SK-N-SH treated with all-trans-retinoic acid at 6 μM for 48 hours (cell line): Measurements from ENCODE around the gene FHL5.
"Not testable (repeated sequence)": the region's sequence is repeated elsewhere in the genome, so short reads cannot be mapped to it uniquely, and the experiment has no call there.

Experiments
- ATAC-seq: fragments of 200-7000 bp; cut with Tn5 transposase; 3 replicates; pipeline ENCODE4 v1.9.1; 2020; ENCODE audit warnings: mild to moderate bottlenecking, moderate library complexity
- ARNTL ChIP-seq: fragments of 450-650 bp; formaldehyde crosslinking; IDR thresholded peaks from 2 replicates; pipeline ENCODE4 v1.5.0; 2020; ENCODE audit warnings: low read depth, mild to moderate bottlenecking, moderate library complexity, borderline replicate concordance
- CREB5 ChIP-seq: fragments of 250-450 bp; sonication (Bioruptor Pico); IDR thresholded peaks from 2 replicates; pipeline ENCODE4 v1.5.1; 2020; ENCODE audit warnings: low read depth, mild to moderate bottlenecking, moderate library complexity
- CSDC2 ChIP-seq: fragments of 250-450 bp; sonication (Bioruptor Pico); IDR thresholded peaks from 2 replicates; pipeline ENCODE4 v1.5.0; 2020; ENCODE audit warnings: mild to moderate bottlenecking, moderate library complexity
- ESRRG ChIP-seq: fragments of 250-450 bp; sonication (Bioruptor Pico); IDR thresholded peaks from 2 replicates; pipeline ENCODE4 v1.6.1; 2021; ENCODE audit warnings: mild to moderate bottlenecking
- GLIS3 ChIP-seq: fragments of 250-450 bp; sonication (Bioruptor Pico); IDR thresholded peaks from 2 replicates; pipeline ENCODE4 v1.5.0; 2020; ENCODE audit warnings: mild to moderate bottlenecking, moderate library complexity
- ISL1 ChIP-seq: fragments of 250-450 bp; sonication (Bioruptor Pico); IDR thresholded peaks from 2 replicates; pipeline ENCODE4 v2.1.2; 2022; ENCODE audit warnings: mild to moderate bottlenecking, moderate library complexity
- OSR1 ChIP-seq: fragments of 250-450 bp; sonication (Bioruptor Pico); IDR thresholded peaks from 2 replicates; pipeline ENCODE4 v1.8.0; 2022; ENCODE audit warnings: moderate library complexity, mild to moderate bottlenecking, inconsistent platforms
- PATZ1 ChIP-seq: fragments of 250-450 bp; sonication (Bioruptor Pico); IDR thresholded peaks from 2 replicates; pipeline ENCODE4 v1.8.0; 2020; ENCODE audit warnings: mild to moderate bottlenecking, moderate library complexity, borderline replicate concordance
- PPARA ChIP-seq: fragments of 250-450 bp; sonication (Bioruptor Pico); IDR thresholded peaks from 2 replicates; pipeline ENCODE4 v1.5.0; 2020; ENCODE audit warnings: mild to moderate bottlenecking, borderline replicate concordance
- RARB ChIP-seq: fragments of 250-450 bp; sonication (Bioruptor Pico); IDR thresholded peaks from 2 replicates; pipeline ENCODE4 v1.8.0; 2021; ENCODE audit warnings: mild to moderate bottlenecking, moderate library complexity
- SNAI2 ChIP-seq: fragments of 250-450 bp; sonication (Bioruptor Pico); IDR thresholded peaks from 2 replicates; pipeline ENCODE4 v1.5.0; 2020; ENCODE audit warnings: mild to moderate bottlenecking, moderate library complexity
- TCF4 ChIP-seq: fragments of 250-450 bp; sonication (Bioruptor Pico); IDR thresholded peaks from 2 replicates; pipeline ENCODE4 v1.8.0; 2021; ENCODE audit warnings: mild to moderate bottlenecking, moderate library complexity, borderline replicate concordance
- TOX ChIP-seq: fragments of 250-450 bp; sonication (Bioruptor Pico); IDR thresholded peaks from 2 replicates; pipeline ENCODE4 v1.8.0; 2021; ENCODE audit warnings: mild to moderate bottlenecking, moderate library complexity, borderline replicate concordance
- TSHZ2 ChIP-seq: fragments of 250-450 bp; sonication (Bioruptor Pico); IDR thresholded peaks from 2 replicates; pipeline ENCODE4 v1.5.0; 2020; ENCODE audit warnings: mild to moderate bottlenecking, moderate library complexity
- ZC3H10 ChIP-seq: fragments of 250-450 bp; sonication (Bioruptor Pico); IDR thresholded peaks from 2 replicates; pipeline ENCODE4 v1.5.1; 2021; ENCODE audit warnings: mild to moderate bottlenecking, moderate library complexity
- ZFP3 ChIP-seq: fragments of 250-450 bp; sonication (Bioruptor Pico); IDR thresholded peaks from 2 replicates; pipeline ENCODE4 v1.5.0; 2020; ENCODE audit warnings: mild to moderate bottlenecking, moderate library complexity
- ZNF565 ChIP-seq: fragments of 450-650 bp; formaldehyde crosslinking; conservative IDR thresholded peaks from 2 replicates; pipeline ENCODE4 v1.5.0; 2020; ENCODE audit warnings: low read depth, mild to moderate bottlenecking, moderate library complexity
- ZNF70 ChIP-seq: fragments of 450-650 bp; formaldehyde crosslinking; IDR thresholded peaks from 2 replicates; pipeline ENCODE4 v1.5.0; 2020; ENCODE audit warnings: mild to moderate bottlenecking, moderate library complexity
- ZNF8 ChIP-seq: fragments of 450-650 bp; formaldehyde crosslinking; IDR thresholded peaks from 2 replicates; pipeline ENCODE4 v1.5.0; 2020; ENCODE audit warnings: mild to moderate bottlenecking, moderate library complexity

The FHL5 gene

GRCh38 chr6:96542702-96543101 is 20.2 kb upstream of the FHL5 start:
- TF ChIP-seq CREB5 (CRISPR knock-in tag), result no peak
- ATAC-seq, result no peak

GRCh38 chr6:96545882-96546281 is 17.0 kb upstream of the FHL5 start:
- TF ChIP-seq GLIS3 (CRISPR knock-in tag) (no peak), TSHZ2 (CRISPR knock-in tag) (no peak), ZFP3 (CRISPR knock-in tag) (no peak), SNAI2 (no peak), ZNF8 (CRISPR knock-in tag) (no peak), CSDC2 (CRISPR knock-in tag) (no peak), TCF4 (CRISPR knock-in tag) (no peak), ESRRG (CRISPR knock-in tag) (no peak), ISL1 (no peak), ZNF70 (no peak), PATZ1 (CRISPR knock-in tag) (no peak), ARNTL (CRISPR knock-in tag) (no peak), RARB (no peak), ZNF565 (CRISPR knock-in tag) (no peak), PPARA (CRISPR knock-in tag) (no peak), ZC3H10 (CRISPR knock-in tag) (no peak)
- ATAC-seq, result no peak

- TF ChIP-seq PPARA (CRISPR knock-in tag) (no peak), ESRRG (CRISPR knock-in tag) (no peak), RARB (no peak), OSR1 (CRISPR knock-in tag) (no peak), ISL1 (no peak), ZNF70 (no peak), ZNF8 (CRISPR knock-in tag) (no peak), ARNTL (CRISPR knock-in tag) (no peak), CREB5 (CRISPR knock-in tag) (no peak), ZC3H10 (CRISPR knock-in tag) (no peak), TCF4 (CRISPR knock-in tag) (no peak), TOX (CRISPR knock-in tag) (no peak)
- no peak for ATAC-seq
These were observed 15.3 kb upstream of the FHL5 start for GRCh38 chr6:96547654-96548053.

GRCh38 chr6:96554558-96554957 is 8.4 kb upstream of the FHL5 start:
- ATAC-seq, result no peak
- no peak for TF ChIP-seq ZNF565 (CRISPR knock-in tag)

- not testable (repeated sequence) for ATAC-seq
These were observed 3.2 kb upstream of the FHL5 start for GRCh38 chr6:96559740-96560139.

GRCh38 chr6:96563853-96564252 is 925 bp downstream of the FHL5 start:
- ATAC-seq, result no peak
- no peak for TF ChIP-seq PPARA (CRISPR knock-in tag)
- no peak for TF ChIP-seq ZNF8 (CRISPR knock-in tag)
- TF ChIP-seq, all 23 proteins: peak for 0
